GM13977 (cell line): ENCODE results near the gene TXNDC8.

Experiments
- DNase-seq: peaks from one replicate; pipeline ENCODE4 v3.0.0; 2012; ENCODE audit warnings: low spot score
- in situ Hi-C: fragments of 300-500 bp; cut with MboI; formaldehyde crosslinking; loops from one replicate; pipeline ENCODE4 v1.12.0; 2022; ENCODE audit warnings: low sequenced_read_pairs, low pct_unique_long_range_greater_than_20kb, mixed read lengths, inconsistent platforms; ENCODE audit not compliant: unreplicated experiment
- TF ChIP-seq, protein P1 (sequence below): IDR thresholded peaks from 2 replicates; pipeline ENCODE4 v1.5.1; 2012; ENCODE audit warnings: mild to moderate bottlenecking, control low read depth; ENCODE audit not compliant: insufficient read depth; ENCODE audit errors: extremely low read depth, missing control alignments

TXNDC8 gene

DNA sequence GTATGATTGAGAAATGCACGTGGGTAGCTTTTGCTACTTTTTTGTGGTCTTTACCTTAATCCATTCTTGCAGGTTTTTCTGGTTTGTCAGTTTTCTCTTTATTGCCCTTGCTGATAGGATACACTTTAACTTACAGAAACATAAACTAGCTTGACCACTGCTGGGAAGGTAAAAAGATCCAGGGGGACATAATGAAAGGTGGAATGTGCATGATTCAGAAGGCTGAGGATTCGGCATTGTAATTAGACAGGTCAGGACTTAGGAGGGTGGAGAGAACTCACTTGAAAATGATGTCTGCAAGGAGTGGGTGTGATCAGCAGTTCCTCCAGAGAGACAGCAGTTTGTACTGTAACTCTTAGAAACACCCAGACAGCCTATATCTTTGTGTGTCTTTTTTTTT is 19.8 kb upstream of the TXNDC8 start:
- TF ChIP-seq, protein P1, sequence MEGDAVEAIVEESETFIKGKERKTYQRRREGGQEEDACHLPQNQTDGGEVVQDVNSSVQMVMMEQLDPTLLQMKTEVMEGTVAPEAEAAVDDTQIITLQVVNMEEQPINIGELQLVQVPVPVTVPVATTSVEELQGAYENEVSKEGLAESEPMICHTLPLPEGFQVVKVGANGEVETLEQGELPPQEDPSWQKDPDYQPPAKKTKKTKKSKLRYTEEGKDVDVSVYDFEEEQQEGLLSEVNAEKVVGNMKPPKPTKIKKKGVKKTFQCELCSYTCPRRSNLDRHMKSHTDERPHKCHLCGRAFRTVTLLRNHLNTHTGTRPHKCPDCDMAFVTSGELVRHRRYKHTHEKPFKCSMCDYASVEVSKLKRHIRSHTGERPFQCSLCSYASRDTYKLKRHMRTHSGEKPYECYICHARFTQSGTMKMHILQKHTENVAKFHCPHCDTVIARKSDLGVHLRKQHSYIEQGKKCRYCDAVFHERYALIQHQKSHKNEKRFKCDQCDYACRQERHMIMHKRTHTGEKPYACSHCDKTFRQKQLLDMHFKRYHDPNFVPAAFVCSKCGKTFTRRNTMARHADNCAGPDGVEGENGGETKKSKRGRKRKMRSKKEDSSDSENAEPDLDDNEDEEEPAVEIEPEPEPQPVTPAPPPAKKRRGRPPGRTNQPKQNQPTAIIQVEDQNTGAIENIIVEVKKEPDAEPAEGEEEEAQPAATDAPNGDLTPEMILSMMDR: no peak
- in situ Hi-C loops: no loop called here
- DNase-seq: no peak

- TF ChIP-seq, protein P1: no peak
- in situ Hi-C loops: no loop called here
- DNase-seq: no peak
Observed at GRCh38 chr9:110356639-110357395, 19.2 kb upstream of the TXNDC8 start.

DNA sequence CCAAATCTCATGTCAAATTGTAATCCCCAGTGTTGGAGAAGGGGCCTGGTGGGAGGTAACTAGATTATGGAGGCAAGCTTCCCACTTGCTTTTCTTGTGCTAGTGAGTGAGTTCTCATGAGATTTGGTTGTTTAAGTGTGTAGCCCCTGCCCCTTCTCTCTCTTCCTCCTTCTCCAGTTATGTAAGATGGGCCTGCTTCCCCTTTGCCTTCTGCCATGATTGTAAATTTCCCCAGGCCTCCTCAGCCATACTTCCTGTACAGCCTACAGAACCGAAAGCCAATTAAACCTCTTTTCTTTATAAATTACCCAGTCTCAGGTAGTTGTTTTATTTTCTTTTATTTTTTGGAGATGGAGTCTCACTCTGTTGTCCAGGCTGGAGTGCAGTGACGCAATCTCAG is 18.2 kb upstream of the TXNDC8 start:
- in situ Hi-C loops: no loop called here
- no peak for DNase-seq
- TF ChIP-seq, protein P1: no peak

GRCh38 chr9:110351009-110351467 is 13.4 kb upstream of the TXNDC8 start:
- no peak for DNase-seq
- in situ Hi-C loops: no loop called here
- TF ChIP-seq, protein P1: no peak

DNA sequence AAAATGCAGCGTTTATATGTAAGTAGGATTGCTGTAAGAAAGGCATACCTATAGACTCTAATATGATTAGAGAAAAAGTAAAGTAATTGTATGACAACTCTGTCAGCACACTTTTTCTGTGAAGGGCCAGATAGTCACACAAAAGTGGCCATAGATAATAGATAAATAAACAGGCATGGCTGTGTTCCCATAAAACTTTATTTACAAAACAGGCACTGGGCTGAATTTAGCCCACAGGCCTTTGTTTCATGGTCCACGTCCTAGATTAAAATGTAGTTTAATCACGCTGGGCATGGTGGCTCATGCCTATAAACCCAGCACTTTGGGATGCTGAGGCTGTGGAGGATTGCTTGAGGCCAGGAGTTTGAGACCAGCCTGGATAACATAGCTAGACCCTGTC is 8.7 kb upstream of the TXNDC8 start:
- no peak for DNase-seq
- in situ Hi-C loops: no loop called here
- TF ChIP-seq, protein P1: no peak

DNA sequence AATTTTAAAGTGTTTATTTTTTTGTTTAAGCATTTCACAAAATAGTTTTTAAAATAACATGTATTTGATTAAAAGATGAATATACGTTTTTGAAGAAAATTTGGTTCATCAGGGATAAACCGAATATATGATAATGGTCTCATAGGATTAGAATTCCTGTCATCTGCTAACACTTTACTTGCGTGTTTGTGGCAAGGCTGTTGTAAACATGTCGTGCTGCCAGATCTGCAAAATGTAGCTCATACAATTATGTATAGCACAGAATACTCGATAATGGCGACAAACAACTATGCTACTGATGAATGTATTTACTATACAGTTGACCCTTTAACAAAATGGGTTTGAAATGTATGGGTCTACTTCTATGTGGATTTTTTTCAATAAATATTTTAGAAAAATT is 7.2 kb upstream of the TXNDC8 start:
- DNase-seq: no peak
- in situ Hi-C loops: no loop called here
- TF ChIP-seq, protein P1: no peak
